K562 (cell line): ENCODE measurements around the gene KAT2B. TPM values are rescaled to one million over a fixed set of nuclear protein-coding genes. Genes with fewer than 3 reads are reported as not detected.

Source experiments
- ETV1 ChIP-seq: fragments of 450-650 bp; conservative IDR thresholded peaks from 2 replicates; pipeline ENCODE4 v1.6.1; 2016; ENCODE audit warnings: missing genetic modification characterization, control low read depth, low read depth, missing compliant biosample characterization
- GABPA ChIP-seq: fragments of 200-800 bp; sonication (Bioruptor generic); conservative IDR thresholded peaks from 2 replicates; pipeline ENCODE4 v1.6.1; 2016; ENCODE audit warnings: low read depth, missing genetic modification characterization, missing compliant biosample characterization
- GTF2F1 ChIP-seq: IDR thresholded peaks from 2 replicates; pipeline ENCODE4 v1.6.1; 2011; ENCODE audit warnings: low read depth, low read length, improper control_type of control experiment
- MGA ChIP-seq: fragments of 450-650 bp; IDR thresholded peaks from 2 replicates; pipeline ENCODE4 v1.6.1; 2016; ENCODE audit warnings: mild to moderate bottlenecking, moderate library complexity
- RBM25 ChIP-seq: fragments of 200-400 bp; formaldehyde crosslinking; IDR thresholded peaks from 2 replicates; pipeline ENCODE4 v1.6.1; 2018; ENCODE audit warnings: low read length, low read depth, moderate library complexity; ENCODE audit not compliant: severe bottlenecking
- SFPQ ChIP-seq: fragments of 200-400 bp; formaldehyde crosslinking; IDR thresholded peaks from 2 replicates; pipeline ENCODE4 v1.6.1; 2017; ENCODE audit warnings: mild to moderate bottlenecking, low read depth, low read length, moderate library complexity
- ZBTB7A ChIP-seq: IDR thresholded peaks from 2 replicates; pipeline ENCODE4 v1.6.1; 2011; ENCODE audit warnings: low read depth, mild to moderate bottlenecking, low read length, moderate library complexity, borderline replicate concordance; ENCODE audit not compliant: control insufficient read depth
- ZEB2 ChIP-seq: fragments of 450-650 bp; IDR thresholded peaks from 2 replicates; pipeline ENCODE4 v1.6.1; 2016
- ZNF384 ChIP-seq: IDR thresholded peaks from 2 replicates; pipeline ENCODE4 v1.6.1; 2012; ENCODE audit warnings: low read depth, low read length, improper control_type of control experiment
- polyA plus RNA-seq, 8 experiments: library from polyadenylated mRNA; depleted of rRNA in 4 of 8; stranded (reverse) in 5 of 8; unstranded in 3 of 8; fragments of >200 nt; fragmentation: Nextera tagmentation in 2 of 8; fragmentation: Illumina TruSeq in 1 of 8; extraction: Ambion mirVana in 2 of 8; extraction: Trizol in 1 of 8; gene quantifications; 2 replicates each; pipeline versions ENCODE4 v1.2.1 to v1.2.3, GENCODE V29; 2011 to 2014; ENCODE audit warnings: inconsistent platforms in 1 of 8, missing spikeins in 1 of 8
- total RNA-seq, 7 experiments: library from RNA; depleted of rRNA in 6 of 7; stranded (reverse); fragments of >200 nt in 6 of 7; fragmentation: Illumina TruSeq in 2 of 7; extraction: Trizol in 2 of 7; gene quantifications; 2 replicates each; pipeline versions ENCODE4 v1.2.1 to v1.2.3, GENCODE V29; 2011 to 2021; ENCODE audit warnings: low replicate concordance in 1 of 7
- TF ChIP-seq, protein P1 (sequence below), 2 experiments: IDR thresholded peaks in 1 of 2; conservative IDR thresholded peaks in 1 of 2; 2 replicates each; pipeline ENCODE4 v1.6.1; 2016; ENCODE audit warnings: low read depth in 2 of 2, mild to moderate bottlenecking in 1 of 2, missing compliant biosample characterization in 1 of 2, missing genetic modification characterization in 1 of 2, moderate library complexity in 1 of 2

The KAT2B gene
- total and polyA plus RNA-seq, 9 of the 15 experiments (the other 6 are each of a cell fraction or from before 2014, with no cell fraction given) = 3.3 to 14.9 (median 12.2) TPM

DNA sequence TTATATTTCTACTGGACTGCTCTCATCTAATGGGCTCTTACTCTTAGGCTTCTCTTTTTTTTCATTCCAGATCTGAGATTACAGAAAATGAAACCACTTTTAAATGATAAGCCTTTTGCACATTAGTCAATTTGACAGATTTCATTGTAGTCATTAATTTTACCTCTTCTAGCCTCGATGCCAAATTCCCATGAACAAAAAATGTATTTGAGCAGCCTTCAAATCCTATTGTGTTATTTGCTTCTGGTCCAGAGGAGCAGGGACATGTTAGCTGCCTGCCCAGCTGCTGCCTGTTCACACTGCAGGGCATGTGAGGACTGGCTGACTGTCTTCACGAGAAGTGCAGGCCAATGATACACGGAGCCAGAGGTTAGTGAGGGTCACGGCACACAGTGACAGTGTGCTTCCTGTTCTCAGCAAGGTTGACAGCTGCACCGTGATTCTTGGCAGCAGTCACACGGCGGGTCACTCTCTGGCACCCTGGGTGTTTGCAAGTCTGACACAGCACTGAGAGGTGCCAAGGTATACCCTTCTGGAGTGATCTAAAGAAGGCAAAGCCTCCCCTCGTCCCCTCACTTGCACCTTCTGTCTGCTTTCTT, 40.8 kb downstream of the KAT2B start (continued):
- no peak for TF ChIP-seq SFPQ
- TF ChIP-seq ETV1 (tag) = peak; percentile 65
- TF ChIP-seq ZBTB7A = no peak
- no peak for TF ChIP-seq GTF2F1
- TF ChIP-seq MGA = peak; percentile 28; the same call in 1 of the 2 replicates
- peak; percentile 50; the same call in 1 of the 2 replicates for TF ChIP-seq ZNF384
- TF ChIP-seq GABPA (tag) = no peak; the same call in 1 of the 2 replicates
- TF ChIP-seq, protein P1, sequence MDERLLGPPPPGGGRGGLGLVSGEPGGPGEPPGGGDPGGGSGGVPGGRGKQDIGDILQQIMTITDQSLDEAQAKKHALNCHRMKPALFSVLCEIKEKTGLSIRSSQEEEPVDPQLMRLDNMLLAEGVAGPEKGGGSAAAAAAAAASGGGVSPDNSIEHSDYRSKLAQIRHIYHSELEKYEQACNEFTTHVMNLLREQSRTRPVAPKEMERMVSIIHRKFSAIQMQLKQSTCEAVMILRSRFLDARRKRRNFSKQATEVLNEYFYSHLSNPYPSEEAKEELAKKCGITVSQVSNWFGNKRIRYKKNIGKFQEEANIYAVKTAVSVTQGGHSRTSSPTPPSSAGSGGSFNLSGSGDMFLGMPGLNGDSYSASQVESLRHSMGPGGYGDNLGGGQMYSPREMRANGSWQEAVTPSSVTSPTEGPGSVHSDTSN (CRISPR knock-in tag; IDR thresholded peaks at IDR 0.05; ENCODE audit: low read depth) = no peak
- TF ChIP-seq, protein P1 (tag; conservative IDR thresholded peaks at IDR 0.05; ENCODE audit: low read depth) = peak; percentile 96
- TF ChIP-seq ZEB2 = no peak
- no peak for TF ChIP-seq RBM25
